GM19035 (cell line): ENCODE data around the gene NUAK2.

Experiments
- ATAC-seq: cut with Tn5 transposase; IDR thresholded peaks from one replicate; pipeline ENCODE4 v1.9.1; 2021; ENCODE audit not compliant: unreplicated experiment

Gene NUAK2

DNA sequence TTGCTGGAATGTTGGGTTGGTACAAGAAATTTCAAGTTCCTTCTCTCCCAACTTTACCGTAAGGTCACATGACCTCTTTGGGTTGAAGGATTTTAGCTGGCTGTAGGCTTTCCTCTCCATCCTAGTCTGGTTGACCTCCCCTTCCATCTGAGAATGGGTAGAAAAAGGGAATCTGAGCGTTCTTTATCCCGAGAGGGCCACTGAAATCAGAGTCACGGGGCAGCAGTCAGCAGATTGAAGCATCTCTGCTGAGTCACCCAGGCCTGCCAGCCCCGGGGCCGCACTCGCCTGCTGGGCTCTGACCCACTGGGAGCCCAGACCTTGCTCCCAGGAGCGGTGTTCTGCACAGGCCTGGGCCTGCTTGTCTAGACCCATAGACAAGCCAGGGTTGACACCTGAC lies 62.8 kb downstream of the NUAK2 start:
- no peak for ATAC-seq

- no peak for ATAC-seq
These were observed 63.3 kb downstream of the NUAK2 start for GRCh38 chr1:205258261-205258691.

DNA sequence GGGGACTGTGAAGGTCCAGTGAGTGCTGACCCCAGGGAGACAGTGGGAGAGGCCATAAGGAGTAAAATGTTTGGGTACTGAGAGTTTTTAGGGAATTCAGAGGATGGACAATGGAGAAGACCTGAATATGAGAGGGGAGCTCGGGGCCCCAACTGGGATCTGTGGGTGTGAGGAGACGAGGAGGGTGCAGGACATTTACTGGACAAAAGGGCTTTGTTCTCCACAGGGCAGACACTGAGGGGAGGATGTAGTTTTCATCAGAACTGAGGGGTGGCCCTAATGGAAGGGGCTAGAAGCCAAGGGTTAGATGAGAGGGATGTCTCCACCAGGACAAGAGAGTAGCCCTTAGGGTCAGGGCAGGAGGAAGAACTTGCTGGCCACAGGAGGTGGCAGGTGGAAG lies 63.8 kb downstream of the NUAK2 start:
- no peak for ATAC-seq

- ATAC-seq, result no peak
These were observed 64.5 kb downstream of the NUAK2 start for GRCh38 chr1:205256951-205257625.

DNA sequence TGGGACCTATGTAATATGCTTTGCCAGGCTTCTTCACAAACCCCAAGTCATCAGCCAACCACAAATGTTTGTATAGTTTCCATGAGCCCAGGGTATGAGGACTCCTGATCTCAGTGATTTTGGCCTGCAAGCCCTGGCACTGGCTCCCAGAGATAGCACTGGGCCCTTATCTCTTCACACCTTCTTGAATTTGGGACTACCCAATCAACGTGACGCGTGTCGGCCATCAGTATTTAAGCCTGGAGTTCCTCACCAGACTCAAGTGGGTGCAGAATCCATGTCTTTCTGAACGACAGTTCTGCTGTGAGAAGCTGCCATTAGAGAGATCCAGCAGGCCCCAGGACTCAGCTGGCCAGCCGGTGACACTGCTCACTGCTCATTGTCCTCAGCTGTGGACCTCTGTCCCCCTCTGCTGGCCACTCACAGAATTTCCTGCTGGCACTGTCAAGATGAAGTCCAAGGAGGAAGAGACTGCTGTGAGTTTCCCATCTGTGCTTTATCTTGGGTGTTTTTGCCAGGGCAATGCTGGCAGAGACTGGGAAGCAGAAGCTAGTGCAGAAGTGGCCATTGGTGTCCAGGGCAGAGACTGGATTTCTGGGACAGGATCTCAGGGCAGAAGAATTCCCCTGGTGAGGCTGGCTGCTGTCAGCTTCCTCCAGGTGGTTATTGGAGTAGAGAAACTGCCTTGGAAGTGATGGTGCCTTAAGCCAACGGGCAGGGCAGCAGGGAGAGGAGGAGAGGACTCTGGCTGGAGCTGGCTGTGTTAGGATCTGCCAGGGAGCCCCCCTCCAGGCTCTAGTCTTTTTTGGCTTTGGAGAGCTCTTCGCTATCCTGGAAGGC lies 65.4 kb downstream of the NUAK2 start:
- ATAC-seq, result no peak
